GM03348 (cell line): ENCODE results near the gene ZFX.

Source experiments
- DNase-seq: peaks from one replicate; pipeline ENCODE4 v3.0.0; 2012; ENCODE audit warnings: low spot score

The ZFX gene

GRCh38 chrX:24202465-24203031, 53.0 kb downstream of the ZFX start:
- DNase-seq = no peak

- no peak for DNase-seq
Observed at GRCh38 chrX:24203072-24203808, 53.7 kb downstream of the ZFX start.

- DNase-seq = peak; percentile 6
Observed at GRCh38 chrX:24204331-24204730, 54.8 kb downstream of the ZFX start.

GRCh38 chrX:24204958-24205357, 55.4 kb downstream of the ZFX start:
- no peak for DNase-seq

GRCh38 chrX:24207826-24208225, 58.3 kb downstream of the ZFX start:
- DNase-seq = no peak

- DNase-seq = no peak
Observed at GRCh38 chrX:24208496-24209240, 59.1 kb downstream of the ZFX start.

- no peak for DNase-seq
Observed at GRCh38 chrX:24210190-24210589, 60.7 kb downstream of the ZFX start.

GRCh38 chrX:24214568-24214967, 65.0 kb downstream of the ZFX start:
- no peak for DNase-seq

GRCh38 chrX:24215272-24215671, 65.7 kb downstream of the ZFX start:
- DNase-seq = no peak

GRCh38 chrX:24216037-24216436, 66.5 kb downstream of the ZFX start:
- DNase-seq = no peak

- DNase-seq = no peak
Observed at GRCh38 chrX:24216827-24217226, 67.3 kb downstream of the ZFX start.

- DNase-seq = no peak
Observed at GRCh38 chrX:24219320-24219719, 69.8 kb downstream of the ZFX start.

- DNase-seq = no peak
Observed at GRCh38 chrX:24221872-24222271, 72.3 kb downstream of the ZFX start.

GRCh38 chrX:24225265-24225664, 75.7 kb downstream of the ZFX start:
- no peak for DNase-seq

GRCh38 chrX:24226176-24226575, 76.6 kb downstream of the ZFX start:
- DNase-seq = no peak

- no peak for DNase-seq
Observed at GRCh38 chrX:24228596-24228995, 79.1 kb downstream of the ZFX start.

GRCh38 chrX:24229400-24229879, 79.9 kb downstream of the ZFX start:
- no peak for DNase-seq

GRCh38 chrX:24229976-24230375, 80.4 kb downstream of the ZFX start:
- no peak for DNase-seq

- peak; percentile 52 for DNase-seq
Observed at GRCh38 chrX:24231131-24231540, 81.6 kb downstream of the ZFX start.

- DNase-seq = no peak
Observed at GRCh38 chrX:24231641-24232179, 82.2 kb downstream of the ZFX start.

GRCh38 chrX:24232796-24233195, 83.3 kb downstream of the ZFX start:
- no peak for DNase-seq

GRCh38 chrX:24235084-24235710, 85.7 kb downstream of the ZFX start:
- no peak for DNase-seq
